AG04450 (cell line): ENCODE results near the gene VWA5B2. TPM values are rescaled to one million over a fixed set of nuclear protein-coding genes. Genes with fewer than 3 reads are reported as not detected.
"Not testable (repeated sequence)": the region's sequence is repeated elsewhere in the genome, so short reads cannot be mapped to it uniquely, and the experiment has no call there.

Experiments
- CTCF ChIA-PET: fragments of 300-600, 350-600 bp; formaldehyde crosslinking; extraction: SDS; loops from one replicate; lab custom pipeline; 2022; ENCODE audit warnings: antibody characterized with exemption, inconsistent platforms; lab: Charles Lee
- POLR2A ChIA-PET: fragments of 350-600 bp; formaldehyde crosslinking; extraction: SDS; loops from one replicate; lab custom pipeline; 2021; ENCODE audit warnings: antibody characterized with exemption, inconsistent platforms; lab: Yijun Ruan, JAX
- DNase-seq: peaks from one replicate; pipeline ENCODE4 v3.0.0-alpha.2; 2011; ENCODE audit warnings: low read depth, low spot score
- H3K27ac ChIP-seq: one replicate; pipeline ENCODE4 v1.5.1; 2012; ENCODE audit warnings: low read depth, low read length, control low read depth
- H3K27me3 ChIP-seq: one replicate; pipeline ENCODE4 v1.6.0; 2012; ENCODE audit warnings: low read length; ENCODE audit not compliant: control insufficient read depth, insufficient read depth
- H3K4me3 ChIP-seq: 2 replicates; pipeline ENCODE4 v1.5.1; 2011; ENCODE audit warnings: mild to moderate bottlenecking, low read depth, low read length, control low read depth
- H3K9me3 ChIP-seq: 2 replicates; pipeline ENCODE4 v1.5.1; 2012; ENCODE audit warnings: low read length; ENCODE audit not compliant: control insufficient read depth, insufficient read depth
- CTCF ChIP-seq: IDR thresholded peaks from 2 replicates; pipeline ENCODE4 v1.5.1; 2011; ENCODE audit warnings: low read depth, low read length, control low read depth, inconsistent platforms
- polyA plus RNA-seq: library from polyadenylated mRNA; depleted of rRNA; stranded (reverse); fragments of >200 nt; gene quantifications from 2 replicates; pipeline ENCODE4 v1.2.3, GENCODE V29; 2011

The VWA5B2 gene
- polyA plus RNA-seq, 1 experiment, result not detected

- TF ChIP-seq CTCF, result no peak
- peaks cover 31% of the 10 kb centered on the region for H3K27me3 ChIP-seq
- H3K9me3 ChIP-seq, result no peaks in the 10 kb centered on the region
- CTCF ChIA-PET, result interaction anchor here (0.6 to 4.0 kb wide), 2 partner anchors 12 to 153 kb away, joined by 4 to 19 read pairs; partner anchors contain the start of gene EEF1AKMT4
- POLR2A ChIA-PET, result interaction anchor here (0.6 kb wide), 1 partner anchor 346 kb away, joined by 5 read pairs; no protein-coding TSS in a partner anchor
- DNase-seq, result no peak
- H3K27ac ChIP-seq, result no peak overlapping the region
- peak overlapping the region; percentile 59 for H3K4me3 ChIP-seq
These were observed 32.7 kb downstream of the VWA5B2 start for GRCh38 chr3:184261854-184262763.

GRCh38 chr3:184262764-184263179, 33.4 kb downstream of the VWA5B2 start:
- POLR2A ChIA-PET, result no interaction called here
- TF ChIP-seq CTCF, result no peak
- no peak overlapping the region for H3K4me3 ChIP-seq

GRCh38 chr3:184267249-184267648, 37.9 kb downstream of the VWA5B2 start:
- H3K4me3 ChIP-seq, H3K9me3 ChIP-seq, CTCF ChIA-PET, DNase-seq, H3K27ac ChIP-seq, POLR2A ChIA-PET: not testable (repeated sequence)
- peaks cover 11% of the 10 kb centered on the region for H3K27me3 ChIP-seq

More at GRCh38 chr3:184262764-184263179, 33.4 kb downstream of the VWA5B2 start:
- CTCF ChIA-PET, result interaction anchor here (4.0 kb wide), 1 partner anchor 13 kb away, joined by 19 read pairs; the partner anchor contains the start of gene EEF1AKMT4
- no peak overlapping the region for H3K27ac ChIP-seq
- no peak for DNase-seq
- H3K27me3 ChIP-seq, result peaks cover 31% of the 10 kb centered on the region
- H3K9me3 ChIP-seq, result no peaks in the 10 kb centered on the region

- ChIA-PET CTCF (interaction anchor here (0.9 to 1.3 kb wide), 2 partner anchors 22 to 32 kb away, joined by 3 read pairs; no protein-coding TSS in a partner anchor), POLR2A (no interaction called here)
- DNase-seq, result no peak
- Histone ChIP-seq H3K27ac (no peak overlapping the region), H3K9me3 (no peaks in the 10 kb centered on the region), H3K4me3 (no peak overlapping the region), H3K27me3 (peaks cover 25% of the 10 kb centered on the region)
- TF ChIP-seq CTCF, result no peak
These were observed 42.9 kb downstream of the VWA5B2 start for GRCh38 chr3:184272269-184272668.

- no peak for TF ChIP-seq CTCF
- H3K27me3 ChIP-seq, result peaks cover 42% of the 10 kb centered on the region
- no peak for DNase-seq
- H3K4me3 ChIP-seq, result no peak overlapping the region
- CTCF ChIA-PET, result no interaction called here
- H3K27ac ChIP-seq, result no peak overlapping the region
- no peaks in the 10 kb centered on the region for H3K9me3 ChIP-seq
- POLR2A ChIA-PET, result no interaction called here
These were observed 46.0 kb downstream of the VWA5B2 start for GRCh38 chr3:184275381-184275701.
